Measurements from ENCODE around the gene PPP3R1.
"Not testable (repeated sequence)": the region's sequence is repeated elsewhere in the genome, so short reads cannot be mapped to it uniquely, and the experiment has no call there.

PPP3R1 gene

DNA sequence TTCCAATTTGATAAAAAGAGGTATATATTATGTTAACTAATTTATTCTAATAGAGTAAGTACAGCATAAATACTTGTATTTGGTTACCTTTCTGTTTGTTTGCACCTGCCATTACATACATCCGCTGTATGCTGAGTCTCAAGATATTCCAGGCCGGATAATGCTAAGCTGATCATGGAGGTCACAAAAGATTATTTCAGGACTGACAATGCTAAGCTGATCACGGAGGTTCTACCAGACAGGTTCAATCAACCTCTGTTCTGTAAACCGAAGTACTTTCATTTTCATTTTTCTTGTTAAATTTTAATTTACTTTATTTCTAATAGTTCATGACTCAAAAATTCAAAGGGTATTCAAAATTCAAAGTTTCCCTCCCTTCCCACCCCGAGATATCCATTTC is 63.5 kb downstream of the PPP3R1 start:
- no peak for DNase-seq (ENCODE audit: low spot score)

DNA sequence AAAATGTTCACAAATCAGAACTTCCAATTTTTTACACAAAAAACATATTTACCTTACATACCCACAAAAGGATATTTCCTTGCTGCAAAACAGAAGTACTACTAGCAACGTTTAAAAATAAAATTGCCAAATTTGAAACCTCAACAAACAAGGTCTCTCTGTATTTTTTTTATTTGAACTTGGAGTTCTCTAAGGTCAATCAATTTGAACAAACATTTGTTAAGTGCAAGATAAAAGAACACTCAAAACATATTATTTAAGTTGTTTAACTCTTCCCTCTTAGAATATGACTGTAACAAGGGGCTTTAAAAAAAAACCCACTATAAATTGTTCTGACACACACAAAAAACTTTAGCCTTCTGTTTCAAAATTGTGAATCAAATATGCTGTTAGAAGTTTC is 65.0 kb downstream of the PPP3R1 start:
- no peak for DNase-seq (ENCODE audit: low spot score)

DNA sequence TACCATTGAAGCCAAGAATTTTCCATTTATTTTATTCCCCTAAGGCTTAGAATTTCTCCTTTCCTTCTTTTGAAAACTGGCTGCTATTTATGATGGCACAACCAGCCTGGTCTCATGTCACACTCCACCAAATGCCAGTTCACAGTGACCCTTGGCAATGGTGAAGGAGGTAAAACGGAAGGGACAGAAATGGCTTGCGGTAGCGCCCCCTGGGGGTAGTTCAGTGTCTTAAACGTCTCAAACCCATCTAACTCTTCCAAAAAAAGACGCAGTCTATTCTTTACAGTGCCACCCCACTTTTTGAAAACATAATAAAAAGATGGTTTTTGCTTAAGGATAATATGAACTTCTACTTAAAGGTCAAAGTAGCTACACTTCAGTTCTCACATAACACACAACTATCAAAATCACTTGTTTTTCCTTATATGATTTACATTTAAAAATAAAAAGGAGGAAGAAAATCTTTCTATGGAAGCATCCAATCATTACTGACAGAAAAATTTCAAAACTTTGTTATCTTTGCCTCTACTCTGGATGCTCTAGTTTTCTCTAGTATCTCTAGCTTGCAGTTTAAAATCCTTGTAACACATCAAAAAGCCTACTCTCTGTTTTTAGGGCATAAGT is 66.7 kb downstream of the PPP3R1 start:
- DNase-seq (ENCODE audit: low spot score): peak; percentile 86

DNA sequence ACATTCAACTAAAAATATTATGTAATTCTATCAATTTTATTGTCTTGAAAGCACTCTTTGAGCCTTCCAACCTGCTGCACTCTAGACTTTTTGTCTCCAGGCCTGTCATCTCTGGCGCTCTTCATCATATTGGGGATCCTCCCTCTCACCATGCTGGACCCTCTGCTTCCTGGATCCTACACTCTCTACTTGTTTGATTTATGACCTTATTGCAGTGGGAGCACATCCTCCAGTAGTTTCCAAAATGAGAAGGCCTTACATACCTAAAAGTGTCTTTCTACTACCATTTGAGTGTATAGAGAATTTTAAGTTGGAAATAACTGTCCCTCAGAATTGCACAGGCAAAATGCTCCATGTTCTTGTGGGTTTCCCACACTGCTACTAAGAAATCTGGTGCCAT is 69.4 kb downstream of the PPP3R1 start:
- no peak for DNase-seq (ENCODE audit: low spot score)

DNA sequence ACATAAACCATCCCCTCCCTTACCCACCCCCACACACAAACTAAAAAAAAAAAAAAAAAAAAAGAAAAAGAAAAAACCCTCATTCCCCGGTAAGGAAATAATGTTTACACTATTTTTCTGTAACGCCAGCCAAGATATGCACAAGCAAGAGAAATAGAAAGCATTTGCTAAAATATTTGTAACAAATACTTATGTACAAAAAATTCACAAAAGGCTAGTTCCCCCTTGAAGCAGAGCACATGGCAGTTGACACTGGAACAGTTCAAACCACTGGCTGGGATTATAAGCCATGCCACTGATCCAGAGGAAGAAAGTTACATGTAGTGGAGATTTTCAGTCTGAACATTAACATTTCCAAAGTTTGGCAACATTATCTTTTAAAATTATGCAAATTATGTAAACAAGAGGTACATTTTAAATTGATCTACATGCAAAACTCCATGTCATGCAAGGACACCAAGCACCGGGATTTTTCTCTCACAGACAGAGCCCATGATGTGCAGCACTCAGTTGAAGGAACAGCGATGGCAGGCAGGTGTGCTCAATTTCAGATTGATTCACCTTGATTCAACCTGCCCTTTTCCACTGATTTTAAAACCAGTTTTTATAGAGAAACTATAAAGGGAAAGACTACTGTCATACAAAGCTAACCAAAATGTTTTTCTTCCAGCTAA is 73.2 kb downstream of the PPP3R1 start:
- no peak for DNase-seq (ENCODE audit: low spot score)

DNA sequence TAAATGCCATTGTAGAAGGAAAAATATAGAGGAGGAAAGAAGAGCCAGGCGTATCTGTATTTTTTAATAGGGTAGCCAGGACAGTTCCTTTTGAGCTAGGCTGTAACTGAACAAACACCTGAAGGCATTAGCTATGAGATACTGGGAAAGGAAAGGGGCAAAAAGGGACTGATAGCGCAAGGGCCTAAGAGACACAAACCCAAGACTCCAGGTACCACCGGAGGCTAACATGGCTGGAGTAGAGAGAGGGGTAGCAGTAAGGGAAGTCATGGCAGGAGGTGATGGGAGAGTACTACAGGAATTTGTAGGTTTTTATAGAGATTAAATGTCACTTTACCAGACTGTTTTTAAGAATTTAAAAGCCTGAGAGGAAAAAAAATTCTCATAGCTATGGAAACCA is 73.9 kb downstream of the PPP3R1 start:
- no peak for DNase-seq (ENCODE audit: low spot score)

DNA sequence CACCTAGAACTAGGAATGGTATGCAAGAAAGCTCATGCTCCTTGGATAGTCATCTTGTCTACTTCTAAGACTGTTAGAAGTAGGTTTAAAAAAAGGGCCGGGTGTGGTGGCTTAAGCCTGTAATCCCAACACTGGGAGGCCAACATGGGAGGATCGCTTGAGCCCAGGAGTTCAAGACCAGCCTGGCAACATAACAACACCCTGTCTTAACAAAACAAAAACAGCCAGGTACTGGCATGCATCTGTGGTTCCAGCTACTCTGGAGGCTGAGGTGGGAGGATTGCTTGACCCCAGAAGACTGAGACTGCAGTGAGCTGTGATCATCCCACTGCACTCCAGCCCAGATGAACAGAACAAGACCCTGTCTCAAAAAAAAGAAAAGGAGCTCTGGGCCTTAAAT is 74.8 kb downstream of the PPP3R1 start:
- DNase-seq (ENCODE audit: low spot score): no peak

DNA sequence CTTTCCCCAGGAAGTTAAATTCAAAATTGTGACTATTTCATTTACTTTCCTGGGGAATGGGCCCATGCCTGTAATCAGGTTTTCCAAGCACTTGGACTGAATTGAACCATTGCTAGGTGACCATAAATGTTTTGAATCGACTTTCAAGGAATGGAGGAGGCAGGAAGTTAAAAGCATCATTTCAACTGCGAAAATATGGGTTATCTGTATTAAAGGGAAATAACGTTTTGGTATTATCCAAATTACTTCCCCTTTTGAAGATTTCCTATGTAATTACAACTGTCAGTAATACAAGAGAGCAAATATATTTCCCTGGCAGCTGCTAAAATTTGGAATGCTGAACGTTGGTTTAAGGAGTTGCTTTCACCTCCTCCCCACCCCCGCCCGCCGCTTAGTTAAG is 75.7 kb downstream of the PPP3R1 start:
- DNase-seq (ENCODE audit: low spot score): no peak

DNA sequence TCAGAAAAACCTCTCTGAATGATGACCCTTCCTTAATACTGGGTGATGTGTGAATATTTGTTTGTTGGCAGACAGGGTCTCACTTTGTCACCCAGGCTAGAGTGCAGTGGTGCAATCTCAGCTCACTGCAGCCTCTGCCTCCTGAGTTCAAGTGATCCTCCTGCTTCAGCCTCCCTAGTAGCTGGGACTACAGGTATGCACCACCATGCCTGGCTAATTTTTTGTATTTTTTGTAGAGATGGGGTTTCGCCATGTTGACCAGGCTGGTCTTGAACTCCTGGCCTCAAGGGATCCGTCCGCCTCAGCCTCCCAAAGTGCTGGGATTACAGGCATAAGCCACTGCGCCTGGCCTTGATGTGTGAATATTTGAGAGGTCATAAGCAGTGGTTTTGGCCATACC is 77.1 kb downstream of the PPP3R1 start:
- not testable (repeated sequence) for DNase-seq (ENCODE audit: low spot score)

DNA sequence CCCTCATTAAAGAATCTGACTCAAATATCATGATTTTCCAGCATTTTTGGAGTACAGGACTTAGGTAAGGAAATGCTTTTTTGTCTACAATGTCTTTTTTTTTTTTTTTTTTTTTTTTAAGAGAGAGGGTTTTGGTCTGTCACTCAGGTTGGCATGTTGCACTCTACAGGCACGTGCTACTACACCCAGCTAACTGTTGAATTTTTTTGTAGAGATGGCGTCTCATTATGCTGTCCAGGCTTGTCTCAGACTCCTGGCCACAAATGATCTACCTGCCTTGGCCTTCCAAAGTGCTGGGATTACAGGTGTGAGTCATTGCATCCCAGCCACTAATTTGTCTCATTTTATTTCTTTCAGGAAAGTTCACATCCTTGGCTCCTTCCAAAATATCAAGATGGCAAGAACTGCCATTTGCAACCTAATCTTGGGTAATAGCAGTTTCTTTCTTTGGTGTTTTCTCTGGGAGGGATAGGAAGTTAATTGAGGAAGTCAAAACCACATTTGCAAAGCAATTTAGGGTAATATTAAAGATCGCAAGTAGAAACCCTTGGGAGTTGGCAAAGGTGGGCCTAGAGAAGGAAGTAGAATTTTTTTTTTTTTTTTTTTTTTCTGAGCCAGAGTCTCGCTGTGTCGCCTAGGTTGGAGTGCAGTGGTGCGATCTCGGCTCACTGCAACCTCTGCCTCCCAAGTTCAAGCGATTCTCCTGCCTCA is 79.2 kb downstream of the PPP3R1 start:
- DNase-seq (ENCODE audit: low spot score): no peak

DNA sequence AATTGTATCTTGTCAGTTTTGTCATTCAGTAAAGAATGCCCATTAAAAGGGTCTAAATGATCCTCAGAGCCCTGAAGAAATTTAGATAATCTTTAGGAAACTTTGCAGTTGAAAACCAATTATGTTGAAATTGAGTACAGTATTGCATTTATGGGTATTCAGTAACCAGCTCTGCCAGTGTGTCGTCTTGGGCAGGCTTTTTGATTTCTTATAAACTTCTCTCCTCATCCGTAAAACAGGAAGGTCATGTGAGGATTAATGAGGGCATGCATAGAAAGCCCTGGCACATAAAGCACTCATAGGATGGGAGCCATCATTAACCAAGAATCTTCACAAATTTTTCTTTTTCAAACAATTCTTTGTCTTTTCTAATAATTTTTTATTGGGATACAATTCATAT is 79.8 kb downstream of the PPP3R1 start:
- DNase-seq (ENCODE audit: low spot score): no peak

DNA sequence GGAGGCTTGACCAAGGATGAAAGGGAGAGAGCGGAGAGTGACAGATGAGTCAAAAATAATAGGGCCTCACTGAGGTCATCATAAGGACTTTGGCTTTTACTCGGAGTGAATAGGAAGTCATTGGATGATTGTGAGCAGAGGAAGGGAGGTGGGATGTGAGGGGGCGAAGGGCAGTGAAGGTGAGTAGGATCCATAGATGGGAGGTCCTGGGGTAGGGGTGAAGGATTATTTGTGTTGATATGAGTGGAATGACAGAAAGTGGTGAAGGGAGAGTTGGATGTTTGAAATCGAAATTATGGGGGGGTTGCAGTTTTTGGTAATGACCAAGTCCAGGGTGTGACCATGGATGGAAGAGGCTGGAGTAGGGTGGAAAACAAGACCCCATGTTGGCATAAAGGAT is 80.6 kb downstream of the PPP3R1 start:
- DNase-seq (ENCODE audit: low spot score): no peak

DNA sequence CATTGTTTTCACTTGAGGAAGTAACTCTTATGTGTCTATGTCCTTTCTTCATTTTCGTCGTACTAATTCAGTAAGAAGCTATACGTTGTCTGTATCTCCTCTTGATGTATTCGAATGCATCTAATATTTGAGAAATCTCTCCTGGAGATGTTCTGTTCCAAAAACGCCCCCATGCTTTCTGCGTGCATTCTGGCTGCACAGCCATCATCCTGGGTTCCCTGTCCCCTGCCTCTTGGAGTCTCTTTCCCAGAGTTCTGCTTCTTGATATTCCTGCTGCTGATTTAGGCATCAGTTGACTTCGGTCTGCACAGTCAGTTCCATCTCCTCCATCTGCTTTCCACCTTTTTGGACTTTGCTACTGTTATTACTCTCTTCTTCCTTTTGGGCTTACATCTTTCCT is 81.2 kb downstream of the PPP3R1 start:
- no peak for DNase-seq (ENCODE audit: low spot score)

DNA sequence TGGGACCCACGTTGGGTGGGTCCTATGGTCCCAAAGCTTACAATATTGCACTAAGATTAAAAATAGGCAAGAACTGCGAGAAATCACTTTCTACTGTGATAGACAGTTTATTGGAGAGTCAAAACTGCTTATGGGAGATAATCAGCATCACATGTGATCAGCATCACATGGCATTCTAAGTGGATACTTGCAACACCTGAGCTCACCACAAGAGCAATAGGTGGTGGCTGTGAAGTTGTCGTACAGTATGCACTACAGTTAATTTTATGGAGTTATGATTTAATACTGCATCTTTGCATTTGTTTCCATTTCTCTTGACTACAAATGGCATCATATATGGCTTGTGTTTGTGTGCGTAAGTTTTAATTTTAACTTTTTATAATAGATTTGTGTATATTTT is 83.0 kb downstream of the PPP3R1 start:
- no peak for DNase-seq (ENCODE audit: low spot score)

DNA sequence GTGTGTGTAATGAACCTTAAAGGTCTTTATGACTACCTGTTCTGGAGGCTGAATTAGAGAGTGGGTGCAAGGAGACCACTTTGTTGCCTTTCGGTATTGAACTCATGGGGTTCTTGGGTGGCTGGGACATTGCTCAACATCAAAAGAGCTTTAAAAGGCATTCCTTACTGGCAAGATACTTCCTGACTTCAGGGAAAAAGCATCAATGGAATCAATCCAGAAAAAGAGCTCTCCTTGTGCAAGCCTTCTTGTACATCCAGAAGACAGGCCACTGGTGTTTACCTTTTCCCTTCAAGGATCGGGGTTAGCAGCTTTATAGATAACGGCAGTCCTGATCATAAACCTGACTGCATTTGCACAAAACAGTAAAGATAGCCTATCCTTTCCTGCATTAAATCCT is 85.1 kb downstream of the PPP3R1 start:
- no peak for DNase-seq (ENCODE audit: low spot score)

DNA sequence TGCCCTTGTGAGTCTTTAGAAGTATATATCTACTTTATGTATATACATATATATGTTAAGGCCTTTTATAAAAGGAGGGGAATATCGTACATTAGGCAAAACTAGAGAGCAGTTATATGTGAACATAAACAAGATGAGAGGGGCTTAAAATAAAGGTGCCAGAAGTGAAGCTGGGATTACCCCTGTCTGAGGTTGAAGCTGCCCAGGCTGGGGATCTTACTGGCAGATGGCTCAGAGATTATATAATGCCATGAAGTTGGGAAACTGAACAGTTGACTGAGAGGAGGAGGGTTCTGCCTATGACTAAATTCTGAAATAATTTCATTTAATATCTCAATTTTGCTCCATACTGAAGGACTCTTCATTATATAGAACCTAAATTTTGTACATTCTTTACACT is 88.7 kb downstream of the PPP3R1 start:
- DNase-seq (ENCODE audit: low spot score): no peak

DNA sequence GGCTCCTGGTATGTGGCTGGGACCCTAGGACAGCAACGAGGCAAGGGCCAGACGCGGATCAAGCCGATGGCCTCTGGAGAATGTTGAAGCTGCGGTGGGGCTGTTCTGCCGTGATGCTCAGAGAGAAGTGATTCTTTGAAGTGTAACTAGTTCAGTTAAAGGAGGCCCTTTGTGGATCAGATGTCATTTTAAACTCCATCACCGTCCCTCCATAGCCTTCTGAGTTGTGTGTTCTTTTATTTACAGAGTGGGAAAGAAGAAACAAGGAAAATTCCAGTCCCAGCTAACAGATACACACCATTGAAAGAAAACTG is 94.2 kb downstream of the PPP3R1 start:
- DNase-seq (ENCODE audit: low spot score): no peak

DNA sequence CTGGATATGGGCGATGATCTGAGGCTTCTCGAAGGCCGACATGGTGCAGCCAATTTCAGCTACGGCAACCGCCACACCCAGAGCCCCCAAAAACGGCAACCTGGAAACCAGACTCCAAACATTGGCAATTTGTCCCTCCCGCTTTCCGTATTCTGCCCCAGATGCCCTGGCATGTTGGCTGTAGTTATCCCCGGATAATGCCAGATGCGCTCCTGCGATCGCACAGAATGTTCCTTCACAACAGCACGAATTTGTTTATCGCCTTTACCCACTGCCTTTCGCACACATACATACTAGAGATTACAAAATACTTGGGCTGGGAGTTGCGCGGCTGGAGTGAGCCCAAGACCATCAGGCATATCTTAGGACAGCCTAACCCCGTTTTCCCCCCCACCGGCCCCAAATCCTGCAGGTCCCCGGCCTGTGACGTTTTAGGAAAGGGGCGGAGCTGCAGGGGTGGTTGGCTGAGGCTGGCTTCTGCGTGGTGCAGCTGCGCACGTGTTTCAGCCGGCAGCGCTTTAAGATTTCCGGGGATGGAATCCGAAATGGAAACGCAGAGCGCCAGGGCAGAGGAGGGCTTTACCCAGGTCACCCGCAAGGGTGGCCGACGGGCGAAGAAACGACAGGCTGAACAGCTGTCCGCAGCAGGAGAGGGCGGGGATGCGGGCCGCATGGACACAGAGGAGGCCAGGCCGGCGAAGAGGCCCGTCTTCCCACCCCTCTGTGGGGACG is 94.8 kb downstream of the PPP3R1 start, which contains the start of gene PNO1:
PNO1 (plus strand) TSS at position 487 of the 732 bp plus-strand sequence; CDS start at position 534, 47 bp downstream.
- peak; percentile 97 for DNase-seq (ENCODE audit: low spot score)

DNA sequence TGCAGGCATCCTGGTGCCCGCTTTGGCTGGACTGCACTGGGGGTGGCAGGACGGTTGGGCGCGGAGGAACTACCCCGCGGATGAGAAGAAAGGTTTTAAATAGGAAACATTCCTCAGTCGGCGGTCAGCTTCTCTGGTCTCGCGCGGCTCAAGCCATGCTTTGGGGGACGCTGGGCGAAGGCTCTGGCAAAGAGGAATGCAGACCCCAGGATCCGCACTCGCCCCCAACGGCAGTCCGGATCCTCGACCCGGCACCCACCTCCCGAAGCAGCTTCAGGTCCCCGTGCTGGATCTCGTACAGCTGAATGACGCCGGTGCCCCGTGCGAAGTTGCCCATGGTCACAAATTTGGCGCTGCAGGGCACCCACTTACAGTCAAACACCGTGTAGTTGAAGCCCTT is 95.3 kb downstream of the PPP3R1 start:
- DNase-seq (ENCODE audit: low spot score): no peak

DNA sequence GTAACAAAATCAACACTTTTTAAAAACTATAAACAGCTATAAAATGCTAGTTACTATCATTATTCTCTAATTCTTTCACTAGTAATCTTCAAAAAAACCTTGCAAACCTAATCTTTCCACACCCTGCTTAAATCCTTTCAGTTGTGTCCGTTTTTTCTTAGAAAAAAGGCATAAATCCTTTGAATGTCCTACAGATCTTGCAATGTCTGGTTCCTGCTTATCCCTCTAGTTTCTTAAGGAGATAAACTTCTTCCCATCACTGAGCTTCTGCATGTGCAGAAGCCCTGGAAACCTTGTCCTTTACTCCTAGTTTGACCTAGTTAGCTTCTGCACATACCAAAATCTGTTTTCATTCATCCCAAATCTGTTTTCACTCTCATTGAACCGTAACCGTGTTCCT is 95.9 kb downstream of the PPP3R1 start:
- DNase-seq (ENCODE audit: low spot score): no peak

DNA sequence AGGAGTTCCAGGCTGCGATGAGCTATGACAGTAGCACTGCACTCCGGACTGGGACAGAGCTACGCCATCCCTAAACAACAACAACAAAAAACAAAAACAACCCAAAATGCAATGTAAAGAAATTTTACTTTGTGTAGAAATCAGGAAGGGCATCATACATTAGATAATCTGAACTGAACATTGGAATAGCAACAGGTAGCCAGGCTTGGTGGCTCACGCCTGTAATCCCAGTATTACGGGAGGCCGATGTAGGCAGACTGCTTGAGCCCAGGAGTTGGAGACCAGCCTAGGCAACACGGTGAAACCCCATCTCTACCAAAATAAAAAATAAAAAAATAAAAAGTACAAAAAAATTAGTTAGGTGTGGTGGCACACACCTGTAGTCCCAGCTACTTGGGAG is 96.7 kb downstream of the PPP3R1 start:
- no peak for DNase-seq (ENCODE audit: low spot score)

DNA sequence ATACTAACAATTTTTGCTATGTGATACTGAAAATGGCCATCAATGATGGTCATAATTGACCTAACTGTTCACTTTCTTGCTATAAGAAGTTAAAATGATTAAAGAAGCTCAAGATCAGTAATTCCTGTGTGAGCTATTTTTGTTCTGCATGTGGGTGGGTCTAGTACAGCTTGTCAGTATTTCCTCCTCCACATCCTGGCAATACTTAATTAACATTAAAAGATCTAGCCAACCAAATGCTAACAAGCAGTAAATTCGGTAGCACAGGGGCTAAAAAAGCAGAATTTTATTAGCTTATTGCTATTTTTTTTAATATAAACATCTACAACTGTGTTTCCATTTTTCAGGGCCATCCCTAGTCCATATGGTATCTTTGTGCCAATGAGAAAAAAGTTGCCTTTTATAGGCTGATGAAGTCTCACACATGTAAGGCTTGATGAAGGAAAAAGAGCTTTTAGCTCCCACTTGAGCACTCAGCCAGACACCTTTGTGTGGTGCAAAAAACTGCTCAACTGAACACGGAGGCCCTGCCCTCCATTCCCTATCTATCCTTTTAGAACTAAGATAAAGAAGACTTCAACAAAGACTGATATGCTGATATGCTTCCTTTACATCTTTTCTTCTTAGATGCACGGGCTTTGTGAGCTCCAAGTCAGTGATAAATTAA is 99.5 kb downstream of the PPP3R1 start:
- DNase-seq (ENCODE audit: low spot score): no peak
